Measurements from ENCODE around the gene GABRB1.
A peak's percentile ranks its signal among the peaks of the same experiment; 100 is the strongest.

The GABRB1 gene

GRCh38 chr4:47118192-47118929, 87.0 kb downstream of the GABRB1 start:
- no peaks in the 10 kb centered on the region for H3K9me3 ChIP-seq (ENCODE audit: insufficient read depth, low read length, severe bottlenecking)
- H3K36me3 ChIP-seq (ENCODE audit: insufficient read depth, low read length): no peaks in the 10 kb centered on the region
- ATAC-seq (ENCODE audit: insufficient read depth, low read depth) (no peak), DNase-seq (no peak)
- no peak overlapping the region for H3K4me2 ChIP-seq (ENCODE audit: insufficient read depth, low read length)
- H2AFZ ChIP-seq (ENCODE audit: low read depth, low read length): no peak overlapping the region
- H3K4me1 ChIP-seq (ENCODE audit: insufficient read depth, low read length): no peaks in the 10 kb centered on the region
- TF ChIP-seq EZH2 (IDR thresholded peaks at IDR 0.05; ENCODE audit: borderline replicate concordance, low read depth, low read length, severe bottlenecking): no peak
- TF ChIP-seq, protein P1, sequence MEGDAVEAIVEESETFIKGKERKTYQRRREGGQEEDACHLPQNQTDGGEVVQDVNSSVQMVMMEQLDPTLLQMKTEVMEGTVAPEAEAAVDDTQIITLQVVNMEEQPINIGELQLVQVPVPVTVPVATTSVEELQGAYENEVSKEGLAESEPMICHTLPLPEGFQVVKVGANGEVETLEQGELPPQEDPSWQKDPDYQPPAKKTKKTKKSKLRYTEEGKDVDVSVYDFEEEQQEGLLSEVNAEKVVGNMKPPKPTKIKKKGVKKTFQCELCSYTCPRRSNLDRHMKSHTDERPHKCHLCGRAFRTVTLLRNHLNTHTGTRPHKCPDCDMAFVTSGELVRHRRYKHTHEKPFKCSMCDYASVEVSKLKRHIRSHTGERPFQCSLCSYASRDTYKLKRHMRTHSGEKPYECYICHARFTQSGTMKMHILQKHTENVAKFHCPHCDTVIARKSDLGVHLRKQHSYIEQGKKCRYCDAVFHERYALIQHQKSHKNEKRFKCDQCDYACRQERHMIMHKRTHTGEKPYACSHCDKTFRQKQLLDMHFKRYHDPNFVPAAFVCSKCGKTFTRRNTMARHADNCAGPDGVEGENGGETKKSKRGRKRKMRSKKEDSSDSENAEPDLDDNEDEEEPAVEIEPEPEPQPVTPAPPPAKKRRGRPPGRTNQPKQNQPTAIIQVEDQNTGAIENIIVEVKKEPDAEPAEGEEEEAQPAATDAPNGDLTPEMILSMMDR (IDR thresholded peaks at IDR 0.05; ENCODE audit: borderline replicate concordance, extremely low read depth, low read length, poor library complexity, severe bottlenecking): no peak
- H3K27me3 ChIP-seq (ENCODE audit: insufficient read depth, low read length, poor library complexity): no peaks in the 10 kb centered on the region
- no peak overlapping the region for H3K9ac ChIP-seq (ENCODE audit: low read depth, low read length)
- H3K79me2 ChIP-seq (ENCODE audit: insufficient read depth, low read length): no peaks in the 10 kb centered on the region
- no peak overlapping the region for H3K4me3 ChIP-seq (ENCODE audit: low read depth in 1 of 2, low read length in 2 of 2)
- H3K27ac ChIP-seq (ENCODE audit: low read length): no peak overlapping the region
- no peaks in the 10 kb centered on the region for H4K20me1 ChIP-seq (ENCODE audit: insufficient read depth, low read length)

- TF ChIP-seq EZH2 (IDR thresholded peaks at IDR 0.05; ENCODE audit: borderline replicate concordance, low read depth, low read length, severe bottlenecking): no peak
- TF ChIP-seq, protein P1 (IDR thresholded peaks at IDR 0.05; ENCODE audit: borderline replicate concordance, extremely low read depth, low read length, poor library complexity, severe bottlenecking): no peak
- no peaks in the 10 kb centered on the region for H3K27me3 ChIP-seq (ENCODE audit: insufficient read depth, low read length, poor library complexity)
- H3K4me2 ChIP-seq (ENCODE audit: insufficient read depth, low read length): no peak overlapping the region
- H3K27ac ChIP-seq (ENCODE audit: low read length): no peak overlapping the region
- no peaks in the 10 kb centered on the region for H3K79me2 ChIP-seq (ENCODE audit: insufficient read depth, low read length)
- H3K36me3 ChIP-seq (ENCODE audit: insufficient read depth, low read length): no peaks in the 10 kb centered on the region
- H2AFZ ChIP-seq (ENCODE audit: low read depth, low read length): no peak overlapping the region
- DNase-seq (no peak), ATAC-seq (ENCODE audit: insufficient read depth, low read depth) (no peak)
- no peaks in the 10 kb centered on the region for H3K9me3 ChIP-seq (ENCODE audit: insufficient read depth, low read length, severe bottlenecking)
- H3K4me3 ChIP-seq (ENCODE audit: low read depth in 1 of 2, low read length in 2 of 2): no peak overlapping the region
- no peak overlapping the region for H3K9ac ChIP-seq (ENCODE audit: low read depth, low read length)
- no peaks in the 10 kb centered on the region for H4K20me1 ChIP-seq (ENCODE audit: insufficient read depth, low read length)
- no peaks in the 10 kb centered on the region for H3K4me1 ChIP-seq (ENCODE audit: insufficient read depth, low read length)
Observed at GRCh38 chr4:47120783-47121182, 89.4 kb downstream of the GABRB1 start.

DNA sequence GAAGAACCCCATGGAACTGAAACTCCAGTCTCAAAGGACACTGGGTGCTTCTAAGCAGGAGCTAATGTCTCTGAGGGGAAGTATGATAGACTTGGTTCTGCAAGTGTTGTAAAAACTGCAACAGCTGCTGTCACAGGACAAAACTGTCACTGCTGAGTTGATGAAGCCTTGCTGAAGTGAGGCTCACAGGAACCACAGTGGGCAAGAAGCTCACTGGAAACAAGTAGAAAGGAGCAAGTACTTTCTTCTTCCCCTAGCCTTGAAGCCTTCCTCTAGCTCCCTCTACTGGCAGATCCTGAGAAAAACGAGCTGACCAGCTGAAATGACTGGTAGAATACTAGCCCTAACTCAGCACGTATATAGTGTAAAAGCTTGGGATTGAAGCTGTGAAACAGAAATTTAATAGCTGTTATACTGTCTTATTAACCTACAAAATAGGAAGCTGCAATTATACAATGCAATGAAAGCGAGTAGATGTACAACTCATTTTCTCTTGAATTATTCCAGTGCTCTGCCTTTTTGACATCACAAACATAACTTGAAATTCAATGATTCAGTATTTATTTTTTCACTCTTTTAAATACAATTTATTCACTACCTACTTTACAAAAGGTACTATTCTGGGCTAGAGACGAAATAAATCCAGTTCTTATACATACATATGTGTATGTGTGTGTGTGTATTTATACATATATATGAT, 91.4 kb downstream of the GABRB1 start:
- ATAC-seq (ENCODE audit: insufficient read depth, low read depth) (peak; percentile 89), DNase-seq (peak; percentile 70)
- no peaks in the 10 kb centered on the region for H3K27me3 ChIP-seq (ENCODE audit: insufficient read depth, low read length, poor library complexity)
- H2AFZ ChIP-seq (ENCODE audit: low read depth, low read length): no peak overlapping the region
- H3K27ac ChIP-seq (ENCODE audit: low read length): no peak overlapping the region
- H3K79me2 ChIP-seq (ENCODE audit: insufficient read depth, low read length): no peaks in the 10 kb centered on the region
- no peak overlapping the region for H3K4me2 ChIP-seq (ENCODE audit: insufficient read depth, low read length)
- no peak overlapping the region for H3K4me3 ChIP-seq (ENCODE audit: low read depth in 1 of 2, low read length in 2 of 2)
- no peaks in the 10 kb centered on the region for H3K36me3 ChIP-seq (ENCODE audit: insufficient read depth, low read length)
- no peaks in the 10 kb centered on the region for H3K9me3 ChIP-seq (ENCODE audit: insufficient read depth, low read length, severe bottlenecking)
- no peaks in the 10 kb centered on the region for H4K20me1 ChIP-seq (ENCODE audit: insufficient read depth, low read length)
- no peak overlapping the region for H3K9ac ChIP-seq (ENCODE audit: low read depth, low read length)
- no peak for TF ChIP-seq EZH2 (IDR thresholded peaks at IDR 0.05; ENCODE audit: borderline replicate concordance, low read depth, low read length, severe bottlenecking)
- TF ChIP-seq, protein P1 (IDR thresholded peaks at IDR 0.05; ENCODE audit: borderline replicate concordance, extremely low read depth, low read length, poor library complexity, severe bottlenecking): peak; percentile 93
- H3K4me1 ChIP-seq (ENCODE audit: insufficient read depth, low read length): no peaks in the 10 kb centered on the region

All from DND-41 (cell line).